ENCODE data around the gene PPM1H.

DNA sequence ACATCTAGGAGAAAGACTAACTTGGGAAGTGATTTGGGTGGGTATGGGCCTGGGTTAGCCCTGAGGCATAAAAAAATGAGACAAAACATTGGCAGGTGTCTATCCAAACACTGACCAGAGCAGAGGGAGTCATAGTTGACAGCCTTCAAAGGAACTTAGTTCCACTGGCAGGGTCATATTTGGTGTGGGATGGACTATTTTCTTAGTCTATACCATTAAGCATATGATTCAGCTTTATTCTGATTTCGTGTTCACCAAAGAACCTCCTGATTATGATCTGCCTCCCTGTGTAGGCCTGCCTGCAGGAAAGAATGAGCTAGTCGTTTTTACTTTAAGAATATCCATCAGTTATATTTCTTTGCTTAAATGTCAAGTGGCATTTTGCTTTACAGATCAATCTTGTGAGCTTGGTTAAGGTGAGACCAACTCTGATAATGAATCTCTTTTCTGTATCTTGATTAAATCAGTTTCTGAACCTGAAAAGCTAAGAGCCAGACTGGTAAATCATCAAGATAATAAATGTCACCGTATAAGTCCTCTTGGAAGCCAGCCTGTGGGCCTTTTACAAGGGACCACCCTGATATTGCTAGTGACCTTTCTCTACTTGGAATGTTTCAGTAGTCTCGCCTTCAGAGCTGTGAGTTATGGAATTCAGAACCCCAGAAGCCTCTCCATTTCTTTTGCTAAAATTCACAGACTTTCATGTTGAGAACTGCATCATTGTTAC lies 285.4 kb downstream of the PPM1H start:
- TF ChIP-seq RFX5 (IDR thresholded peaks at IDR 0.05; ENCODE audit: borderline replicate concordance, low read depth, low read length): no peak
- TF ChIP-seq EZH2 (IDR thresholded peaks at IDR 0.05; ENCODE audit: low read depth, low read length, severe bottlenecking): no peak
- TF ChIP-seq CTCF (IDR thresholded peaks at IDR 0.05; ENCODE audit: control extremely low read depth in 1 of 3, insufficient read depth in 1 of 3, low read depth in 1 of 3, low read length in 3 of 3): no peak
- no peak for TF ChIP-seq POLR2A (IDR thresholded peaks at IDR 0.05; ENCODE audit: control extremely low read depth in 1 of 2, low read depth in 2 of 2, low read length in 2 of 2)
- no peak for TF ChIP-seq SP4 (IDR thresholded peaks at IDR 0.05; ENCODE audit: low read length)
- TF ChIP-seq CEBPB (IDR thresholded peaks at IDR 0.05; ENCODE audit: low read depth, low read length): no peak
- no peak for TF ChIP-seq ATF3 (IDR thresholded peaks at IDR 0.05; ENCODE audit: insufficient read depth, low read depth, low read length)
- no peak for TF ChIP-seq FOSL1 (IDR thresholded peaks at IDR 0.05; ENCODE audit: insufficient read depth, low read depth, low read length)
- no peak for TF ChIP-seq EGR1 (IDR thresholded peaks at IDR 0.05; ENCODE audit: borderline replicate concordance, low read depth, low read length)
- TF ChIP-seq MAX (IDR thresholded peaks at IDR 0.05): no peak
- TF ChIP-seq RBBP5 (IDR thresholded peaks at IDR 0.05; ENCODE audit: borderline replicate concordance, low read depth, low read length): no peak
